Naive B cell (primary cell): Measurements from ENCODE around the gene APC2. TPM values are rescaled to one million over a fixed set of nuclear protein-coding genes. Genes with fewer than 3 reads are reported as not detected.

Source experiments
- ATAC-seq, 2 donors: fragments of 150-1000 bp; cut with Tn5 transposase; 2 replicates each; pipeline ENCODE4 v1.10.0; 2021; ENCODE audit warnings: low read depth in 2 of 2, mild to moderate bottlenecking in 2 of 2, moderate library complexity in 2 of 2
- DNase-seq: peaks from one replicate; pipeline ENCODE4 v3.0.0; 2022
- H3K27ac Mint-ChIP-seq, 6 donors: one replicate each; pipeline ENCODE4 v1.8.0; 2020 to 2022; ENCODE audit warnings: mild to moderate bottlenecking in 6 of 6, mixed read lengths in 6 of 6, moderate library complexity in 5 of 6, inconsistent platforms in 2 of 6
- H3K27me3 Mint-ChIP-seq, 3 donors: one replicate each; pipeline ENCODE4 v1.8.0; 2021 to 2022; ENCODE audit warnings: mixed read lengths in 3 of 3, mild to moderate bottlenecking in 1 of 3
- H3K36me3 Mint-ChIP-seq, 2 donors: one replicate each; pipeline ENCODE4 v1.8.0; 2020 to 2022; ENCODE audit warnings: mixed read lengths in 2 of 2, inconsistent platforms in 1 of 2, mild to moderate bottlenecking in 1 of 2
- H3K4me1 Mint-ChIP-seq, 3 donors: one replicate each; pipeline ENCODE4 v1.8.0; 2020 to 2022; ENCODE audit warnings: mixed read lengths in 3 of 3, inconsistent platforms in 1 of 3, mild to moderate bottlenecking in 1 of 3, moderate library complexity in 1 of 3
- H3K4me3 Mint-ChIP-seq, 8 donors: one replicate each; pipeline ENCODE4 v1.8.0; 2020 to 2022; ENCODE audit warnings: mild to moderate bottlenecking in 8 of 8, mixed read lengths in 8 of 8, moderate library complexity in 8 of 8, inconsistent platforms in 2 of 8
- H3K9me3 Mint-ChIP-seq, 7 donors: one replicate each; pipeline ENCODE4 v1.8.0; 2020 to 2022; ENCODE audit warnings: mixed read lengths in 7 of 7, mild to moderate bottlenecking in 5 of 7, inconsistent platforms in 2 of 7, moderate library complexity in 1 of 7
- polyA plus RNA-seq, 6 donors: library from polyadenylated mRNA; unstranded; fragments of 300-500 nt; fragmentation: Illumina TruSeq; gene quantifications; one replicate each; pipeline ENCODE4 v1.2.3, GENCODE V29; 2021; ENCODE audit warnings: low read depth in 6 of 6

Gene APC2
- polyA plus RNA-seq, 6 donors from 2014 or later = 0.03 TPM; not detected in 5

DNA sequence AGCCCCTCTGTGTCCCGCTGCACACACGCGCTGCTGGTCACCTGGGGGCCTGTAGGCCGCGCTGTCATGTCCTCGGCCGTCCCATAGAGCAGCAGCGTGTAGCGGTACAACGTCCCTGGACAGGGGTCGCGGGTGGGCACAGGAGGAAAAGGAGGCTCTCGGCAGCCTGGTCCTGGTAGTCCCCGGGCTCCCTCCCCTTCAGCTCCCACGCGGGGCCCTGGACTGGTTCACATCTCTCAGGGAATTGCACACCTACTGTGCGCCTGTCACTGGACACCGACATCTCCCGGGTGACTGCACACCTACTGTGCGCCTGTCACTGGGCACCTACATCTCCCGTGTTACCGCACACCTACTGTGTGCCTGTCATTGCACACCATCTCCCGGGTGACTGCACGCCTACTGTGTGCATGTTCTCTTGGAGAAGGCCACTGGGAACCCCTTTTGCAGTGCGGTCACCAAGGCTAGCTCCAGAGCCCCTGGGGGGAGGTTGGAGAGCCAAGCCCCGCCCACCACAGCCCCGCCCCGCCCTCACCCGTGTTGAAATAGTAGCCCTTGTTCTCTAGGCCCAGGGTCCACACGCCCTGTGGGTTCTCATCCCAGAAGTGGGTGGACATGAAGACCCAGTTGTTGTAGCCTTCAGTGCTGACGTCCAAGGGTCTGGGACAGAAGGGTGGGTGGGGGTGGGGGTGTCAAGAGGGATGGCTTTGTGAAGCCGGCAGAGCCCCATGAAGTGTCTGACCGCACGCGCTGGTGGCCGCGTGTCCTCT is 32.6 kb downstream of the APC2 start:
- ATAC-seq = no peak
- H3K9me3 Mint-ChIP-seq = no peaks in the 10 kb centered on the region
- H3K4me3 Mint-ChIP-seq = no peak overlapping the region
- H3K27ac Mint-ChIP-seq = peak overlapping the region in 1 of 6 donors; percentile 83
- no peaks in the 10 kb centered on the region for H3K27me3 Mint-ChIP-seq
- H3K36me3 Mint-ChIP-seq = peaks cover 0 to 8% of the 10 kb centered on the region in 2 donors
- DNase-seq = no peak
- peaks cover 13 to 19% (median 15%) of the 10 kb centered on the region in 3 donors for H3K4me1 Mint-ChIP-seq

- Mint-ChIP-seq H3K4me3 (no peak overlapping the region), H3K27me3 (no peaks in the 10 kb centered on the region), H3K27ac (no peak overlapping the region), H3K4me1 (peaks cover 8 to 19% (median 12%) of the 10 kb centered on the region in 3 donors), H3K36me3 (peaks cover 0 to 8% of the 10 kb centered on the region in 2 donors), H3K9me3 (no peaks in the 10 kb centered on the region)
- DNase-seq (no peak), ATAC-seq (no peak)
These were observed 33.4 kb downstream of the APC2 start for GRCh38 chr19:1483131-1483978.

DNA sequence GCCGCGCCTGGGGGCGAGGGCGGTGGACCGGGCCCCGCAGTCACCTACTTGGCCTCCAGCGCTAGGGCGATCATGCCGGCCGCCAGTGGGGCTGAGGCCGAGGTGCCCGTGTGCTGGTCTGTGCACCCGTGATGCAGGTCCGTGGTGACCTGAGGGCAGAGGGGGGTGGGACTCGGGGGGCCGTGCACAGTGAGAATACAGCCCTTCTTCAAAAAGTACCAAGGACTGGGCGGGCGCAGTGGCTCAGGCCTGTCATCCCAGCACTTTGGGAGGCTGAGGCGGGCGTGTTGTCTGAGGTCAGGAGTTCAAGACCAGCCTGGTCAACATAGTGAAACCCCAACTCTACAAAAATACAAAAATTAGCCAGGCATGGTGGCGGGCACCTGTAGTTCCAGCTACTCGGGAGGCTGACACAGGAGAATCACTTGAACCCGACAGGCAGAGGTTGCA is 34.1 kb downstream of the APC2 start:
- Mint-ChIP-seq H3K27ac (no peak overlapping the region), H3K4me3 (no peak overlapping the region), H3K36me3 (peaks cover 0 to 5% of the 10 kb centered on the region in 2 donors), H3K9me3 (no peaks in the 10 kb centered on the region), H3K4me1 (peaks cover 7 to 16% (median 10%) of the 10 kb centered on the region in 3 donors), H3K27me3 (no peaks in the 10 kb centered on the region)
- ATAC-seq = no peak
- no peak for DNase-seq

GRCh38 chr19:1486720-1487575 is 37.0 kb downstream of the APC2 start:
- Mint-ChIP-seq H3K27ac (no peak overlapping the region), H3K4me3 (no peak overlapping the region), H3K9me3 (no peaks in the 10 kb centered on the region), H3K27me3 (peaks cover 0 to 6% (median 0%) of the 10 kb centered on the region in 3 donors), H3K36me3 (no peaks in the 10 kb centered on the region), H3K4me1 (peaks cover 6 to 12% (median 11%) of the 10 kb centered on the region in 3 donors)
- no peak for ATAC-seq
- no peak for DNase-seq

DNA sequence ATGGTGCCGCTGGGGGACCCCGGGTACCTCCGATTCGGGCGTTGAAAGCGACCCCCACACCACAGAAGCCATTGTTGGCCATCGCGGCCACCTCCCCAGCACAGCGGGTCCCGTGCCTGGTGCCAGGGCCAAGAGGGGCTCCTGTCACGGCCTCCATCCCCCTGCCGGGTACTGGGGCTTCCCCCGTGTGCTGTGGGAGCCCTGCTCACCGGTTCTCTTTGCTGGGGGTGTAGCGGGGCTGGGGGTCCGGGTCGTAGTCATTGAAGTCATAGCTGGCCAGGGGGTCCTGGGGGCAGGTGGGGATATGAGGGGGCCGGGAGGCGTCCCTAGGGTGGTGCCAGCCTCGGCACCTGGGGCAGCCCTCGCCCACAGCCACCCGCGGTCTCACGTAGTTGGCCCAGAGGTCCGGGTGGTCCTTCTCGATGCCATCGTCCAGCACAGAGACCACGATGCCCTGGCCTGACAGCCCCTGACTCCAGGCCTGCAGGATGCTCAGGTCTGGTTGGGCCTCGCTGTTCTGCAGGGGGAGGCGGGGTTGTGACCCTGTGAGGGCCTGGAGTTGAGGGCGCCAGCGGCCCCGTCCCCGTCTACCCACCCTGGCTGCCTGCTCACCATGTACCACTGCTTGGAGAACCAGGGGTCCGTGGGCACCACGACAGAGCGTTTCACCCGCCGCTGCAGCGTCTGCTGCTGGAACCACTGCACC is 37.8 kb downstream of the APC2 start:
- no peaks in the 10 kb centered on the region for H3K36me3 Mint-ChIP-seq
- DNase-seq = no peak

DNA sequence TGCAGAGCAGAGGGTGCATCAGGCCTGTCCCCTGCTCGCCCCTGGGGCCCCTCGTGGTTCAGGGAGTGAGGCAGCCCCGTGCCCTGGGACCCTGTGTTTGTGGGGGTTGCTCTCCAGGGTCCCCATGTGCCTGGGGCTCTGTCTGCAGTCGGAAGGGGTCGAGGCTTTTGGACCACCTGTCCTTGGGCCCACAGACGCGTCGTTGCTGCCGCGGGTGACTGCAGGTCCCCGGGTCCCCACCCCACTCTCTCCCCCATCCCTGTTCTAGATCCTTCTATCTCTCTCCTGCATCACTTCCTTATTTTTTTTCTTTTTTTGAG is 38.3 kb downstream of the APC2 start:
- Mint-ChIP-seq H3K4me3 (peak overlapping the region in 3 of 8 donors; percentile 15 to 41 (median 34)), H3K9me3 (no peaks in the 10 kb centered on the region), H3K27ac (peak overlapping the region in 1 of 6 donors; percentile 69), H3K36me3 (no peaks in the 10 kb centered on the region), H3K27me3 (peaks cover 0 to 10% (median 0%) of the 10 kb centered on the region in 3 donors), H3K4me1 (peaks cover 6 to 13% (median 12%) of the 10 kb centered on the region in 3 donors)
- DNase-seq (no peak), ATAC-seq (no peak)

More for the DNA sequence above, 37.8 kb downstream of the APC2 start:
- ATAC-seq = no peak
- Mint-ChIP-seq H3K4me3 (peak overlapping the region in 1 of 8 donors; percentile 25), H3K9me3 (no peaks in the 10 kb centered on the region), H3K27me3 (peaks cover 0 to 7% (median 0%) of the 10 kb centered on the region in 3 donors), H3K27ac (no peak overlapping the region), H3K4me1 (peaks cover 6 to 13% (median 12%) of the 10 kb centered on the region in 3 donors)

GRCh38 chr19:1489463-1490310 is 39.8 kb downstream of the APC2 start:
- no peaks in the 10 kb centered on the region for H3K36me3 Mint-ChIP-seq
- ATAC-seq = no peak
- DNase-seq = no peak

GRCh38 chr19:1490311-1491113 is 40.6 kb downstream of the APC2 start, which contains the start of gene PCSK4:
Gene PCSK4, minus strand, starts transcription at chr19:1490350. Its CDS starts 4 bp downstream, at chr19:1490346.
- DNase-seq = peak; percentile 97
- H3K4me3 Mint-ChIP-seq = peak within 1 kb of the TSS; percentile 80 to 97 (median 90)
- no peaks in the 10 kb centered on the region for H3K9me3 Mint-ChIP-seq
- H3K4me1 Mint-ChIP-seq = peaks cover 6 to 13% (median 12%) of the 10 kb centered on the region in 3 donors
- peak within 1 kb of the TSS; percentile 54 to 96 (median 84) for H3K27ac Mint-ChIP-seq
- H3K36me3 Mint-ChIP-seq = no peaks in the 10 kb centered on the region
- peaks cover 0 to 10% (median 0%) of the 10 kb centered on the region in 3 donors for H3K27me3 Mint-ChIP-seq
- ATAC-seq = peak; percentile 83 to 85

More at GRCh38 chr19:1489463-1490310, 39.8 kb downstream of the APC2 start:
- no peaks in the 10 kb centered on the region for H3K9me3 Mint-ChIP-seq
- H3K4me3 Mint-ChIP-seq = peak overlapping the region in 7 of 8 donors; percentile 47 to 80 (median 69)
- peaks cover 6 to 13% (median 12%) of the 10 kb centered on the region in 3 donors for H3K4me1 Mint-ChIP-seq
- peaks cover 0 to 10% (median 0%) of the 10 kb centered on the region in 3 donors for H3K27me3 Mint-ChIP-seq
- H3K27ac Mint-ChIP-seq = peak overlapping the region in 1 of 6 donors; percentile 79

DNA sequence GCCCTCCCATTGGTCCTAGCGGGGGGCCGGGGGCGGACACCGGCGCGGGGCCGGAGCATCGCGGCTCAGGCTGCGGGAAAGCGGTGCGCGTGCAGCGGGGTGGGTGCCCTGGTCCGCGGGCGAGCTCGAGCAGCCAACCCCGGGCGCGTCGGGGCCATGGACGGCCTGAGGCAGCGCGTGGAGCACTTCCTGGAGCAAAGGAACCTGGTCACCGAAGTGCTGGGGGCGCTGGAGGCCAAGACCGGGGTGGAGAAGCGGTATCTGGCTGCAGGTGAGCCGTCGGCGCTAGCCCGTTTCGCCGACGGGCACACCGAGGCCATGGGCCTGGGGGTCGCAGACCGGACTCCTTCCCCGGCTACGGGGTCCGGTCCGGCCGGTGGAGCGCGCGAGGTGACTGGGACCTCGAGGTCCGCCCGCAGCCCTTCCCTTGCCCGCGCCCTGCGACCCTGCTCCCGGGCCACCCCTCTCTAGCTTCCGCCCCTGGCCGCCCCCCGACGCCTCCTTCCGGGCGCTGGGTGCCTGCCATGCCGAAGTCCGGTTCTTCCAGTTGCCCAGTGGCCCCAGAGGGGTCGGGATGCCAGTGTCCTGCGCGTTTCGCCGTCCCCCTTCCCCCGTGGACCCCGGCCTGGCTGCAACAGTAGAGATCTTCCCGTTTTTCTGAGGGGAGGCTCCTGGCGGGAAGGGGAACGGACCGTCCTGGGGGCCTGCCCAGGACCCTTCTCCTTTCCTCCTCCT is 41.4 kb downstream of the APC2 start, which contains the start of gene REEP6:
Gene REEP6, plus strand, starts transcription at position 68 of the 735 bp plus-strand sequence. Its CDS starts 89 bp downstream, at position 157.
- DNase-seq (no peak), ATAC-seq (no peak)
- Mint-ChIP-seq H3K27ac (peak within 1 kb of the TSS; percentile 69 to 96 (median 84)), H3K36me3 (no peaks in the 10 kb centered on the region), H3K4me1 (peaks cover 6 to 13% (median 12%) of the 10 kb centered on the region in 3 donors), H3K9me3 (no peaks in the 10 kb centered on the region), H3K4me3 (peak within 1 kb of the TSS; percentile 80 to 97 (median 92)), H3K27me3 (peaks cover 0 to 15% (median 0%) of the 10 kb centered on the region in 3 donors)

GRCh38 chr19:1491849-1492170 is 41.9 kb downstream of the APC2 start:
- no peaks in the 10 kb centered on the region for H3K36me3 Mint-ChIP-seq
- H3K9me3 Mint-ChIP-seq = no peaks in the 10 kb centered on the region
- H3K4me1 Mint-ChIP-seq = peaks cover 6 to 16% (median 12%) of the 10 kb centered on the region in 3 donors
- peaks cover 0 to 20% (median 4%) of the 10 kb centered on the region in 3 donors for H3K27me3 Mint-ChIP-seq
- H3K27ac Mint-ChIP-seq = peak overlapping the region in 4 of 6 donors; percentile 17 to 78 (median 70)
- H3K4me3 Mint-ChIP-seq = peak overlapping the region; percentile 58 to 91 (median 77)
- ATAC-seq = no peak
- DNase-seq = no peak
